Kidney epithelial cell (primary cell): ENCODE measurements around the gene KAT2A. TPM values are rescaled to one million over a fixed set of nuclear protein-coding genes. Genes with fewer than 3 reads are reported as not detected.
"Not testable (repeated sequence)": the region's sequence is repeated elsewhere in the genome, so short reads cannot be mapped to it uniquely, and the experiment has no call there.

ENCODE experiments used
- DNase-seq: peaks from one replicate; pipeline ENCODE4 v3.0.0-alpha.2; 2010; ENCODE audit warnings: low read depth
- H3K27me3 ChIP-seq: 2 replicates; pipeline ENCODE4 v1.6.0; 2011; ENCODE audit warnings: low read length; ENCODE audit not compliant: control insufficient read depth, insufficient read depth
- H3K36me3 ChIP-seq: 2 replicates; pipeline ENCODE4 v1.5.1; 2011; ENCODE audit warnings: low read length; ENCODE audit not compliant: control insufficient read depth, insufficient read depth
- H3K4me3 ChIP-seq: 2 replicates; pipeline ENCODE4 v1.5.1; 2011; ENCODE audit warnings: low read depth, mild to moderate bottlenecking, control low read depth, low read length
- total RNA-seq: library from RNA; depleted of rRNA; stranded (reverse); fragments of >200 nt; gene quantifications from 2 replicates; pipeline ENCODE4 v1.2.3, GENCODE V29; 2015
- TF ChIP-seq, protein P1 (sequence below): IDR thresholded peaks from 2 replicates; pipeline ENCODE4 v1.5.1; 2011; ENCODE audit warnings: mild to moderate bottlenecking, moderate library complexity, low read length, control low read depth, inconsistent platforms; ENCODE audit not compliant: insufficient read depth, poor library complexity, severe bottlenecking

Gene KAT2A
- total RNA-seq, 1 donor from 2014 or later: 22.2 TPM

DNA sequence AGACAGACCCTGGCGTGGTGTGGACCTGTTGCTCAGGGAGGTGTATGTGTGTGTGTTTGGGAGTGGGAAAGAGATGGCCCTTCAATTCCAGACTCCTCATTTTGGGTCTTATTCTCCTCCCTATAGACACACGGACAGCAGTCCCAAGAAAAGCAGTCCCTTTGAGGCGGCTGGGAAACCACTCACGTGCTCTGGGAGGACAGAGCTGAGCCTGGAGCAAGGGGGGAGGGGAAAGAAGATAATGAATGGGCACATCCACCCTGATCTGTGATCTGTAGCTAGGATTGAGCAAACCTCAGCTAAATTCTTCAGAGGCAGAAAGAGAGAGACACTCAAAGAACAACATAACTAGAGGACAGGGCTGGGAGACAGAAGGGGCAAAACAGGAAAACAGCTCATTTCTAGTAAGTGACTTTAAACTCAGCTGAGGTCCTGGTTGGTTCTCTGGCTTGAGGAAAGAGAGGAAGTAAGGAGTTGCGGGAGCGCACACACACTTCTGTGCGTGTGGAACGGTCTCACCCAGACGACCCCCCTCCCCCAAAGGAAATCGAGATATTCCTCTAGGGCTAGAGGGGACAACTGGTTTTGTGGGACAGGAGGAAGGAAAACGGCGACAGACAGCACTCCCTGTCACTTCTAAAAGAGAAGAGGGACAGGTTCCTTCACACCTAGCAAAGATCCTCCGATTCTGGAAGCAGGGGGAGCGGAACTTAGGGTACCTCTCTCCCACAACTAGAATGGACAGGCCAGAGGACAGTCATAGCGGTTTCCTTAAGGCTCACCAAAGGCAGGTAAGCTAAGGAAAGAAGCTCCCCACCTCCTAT lies 33.0 kb upstream of the KAT2A start:
- Histone ChIP-seq H3K36me3 (no peaks in the 10 kb centered on the region), H3K4me3 (peak overlapping the region; percentile 100), H3K27me3 (no peaks in the 10 kb centered on the region)
- no peak for DNase-seq
- TF ChIP-seq, protein P1, sequence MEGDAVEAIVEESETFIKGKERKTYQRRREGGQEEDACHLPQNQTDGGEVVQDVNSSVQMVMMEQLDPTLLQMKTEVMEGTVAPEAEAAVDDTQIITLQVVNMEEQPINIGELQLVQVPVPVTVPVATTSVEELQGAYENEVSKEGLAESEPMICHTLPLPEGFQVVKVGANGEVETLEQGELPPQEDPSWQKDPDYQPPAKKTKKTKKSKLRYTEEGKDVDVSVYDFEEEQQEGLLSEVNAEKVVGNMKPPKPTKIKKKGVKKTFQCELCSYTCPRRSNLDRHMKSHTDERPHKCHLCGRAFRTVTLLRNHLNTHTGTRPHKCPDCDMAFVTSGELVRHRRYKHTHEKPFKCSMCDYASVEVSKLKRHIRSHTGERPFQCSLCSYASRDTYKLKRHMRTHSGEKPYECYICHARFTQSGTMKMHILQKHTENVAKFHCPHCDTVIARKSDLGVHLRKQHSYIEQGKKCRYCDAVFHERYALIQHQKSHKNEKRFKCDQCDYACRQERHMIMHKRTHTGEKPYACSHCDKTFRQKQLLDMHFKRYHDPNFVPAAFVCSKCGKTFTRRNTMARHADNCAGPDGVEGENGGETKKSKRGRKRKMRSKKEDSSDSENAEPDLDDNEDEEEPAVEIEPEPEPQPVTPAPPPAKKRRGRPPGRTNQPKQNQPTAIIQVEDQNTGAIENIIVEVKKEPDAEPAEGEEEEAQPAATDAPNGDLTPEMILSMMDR: no peak

DNA sequence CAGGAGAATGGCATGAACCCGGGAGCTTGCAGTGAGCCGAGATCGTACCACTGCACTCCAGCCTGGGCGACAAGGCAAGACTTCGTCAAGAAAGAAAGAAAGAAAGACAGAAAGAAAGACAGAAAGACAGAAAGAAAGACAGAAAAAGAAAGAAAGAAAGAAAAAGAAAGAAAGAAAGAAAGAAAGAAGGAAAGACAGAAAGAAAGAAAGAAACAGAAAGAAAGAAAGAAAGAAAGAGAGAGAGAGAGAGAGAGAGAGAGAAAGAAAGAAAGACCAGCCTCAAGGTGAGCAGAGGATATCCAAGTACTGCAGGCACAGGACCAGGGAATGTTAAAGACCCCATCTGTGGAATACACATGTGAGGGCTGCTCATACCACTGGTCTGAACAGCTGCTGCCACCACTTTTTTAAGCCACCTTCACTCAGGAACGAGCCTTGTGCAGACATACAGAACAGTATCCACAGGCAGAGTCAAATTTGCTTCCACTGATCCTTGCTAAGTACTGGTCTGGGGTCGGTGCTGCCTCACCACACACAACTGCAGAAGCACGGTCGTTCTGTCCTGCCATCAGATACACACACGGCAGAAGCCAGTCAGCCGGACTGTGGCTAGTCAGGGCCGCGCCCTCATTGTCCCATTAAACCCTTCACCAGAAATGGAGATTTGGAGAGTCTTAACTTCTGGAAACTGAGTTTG lies 25.9 kb upstream of the KAT2A start:
- H3K36me3 ChIP-seq: no peaks in the 10 kb centered on the region
- H3K27me3 ChIP-seq: no peaks in the 10 kb centered on the region
- DNase-seq: no peak
- H3K4me3 ChIP-seq: no peak overlapping the region
- TF ChIP-seq, protein P1: no peak

- DNase-seq, H3K4me3 ChIP-seq, H3K36me3 ChIP-seq, H3K27me3 ChIP-seq: not testable (repeated sequence)
Measured at GRCh38 chr17:42143138-42143537, 22.0 kb upstream of the KAT2A start.

DNA sequence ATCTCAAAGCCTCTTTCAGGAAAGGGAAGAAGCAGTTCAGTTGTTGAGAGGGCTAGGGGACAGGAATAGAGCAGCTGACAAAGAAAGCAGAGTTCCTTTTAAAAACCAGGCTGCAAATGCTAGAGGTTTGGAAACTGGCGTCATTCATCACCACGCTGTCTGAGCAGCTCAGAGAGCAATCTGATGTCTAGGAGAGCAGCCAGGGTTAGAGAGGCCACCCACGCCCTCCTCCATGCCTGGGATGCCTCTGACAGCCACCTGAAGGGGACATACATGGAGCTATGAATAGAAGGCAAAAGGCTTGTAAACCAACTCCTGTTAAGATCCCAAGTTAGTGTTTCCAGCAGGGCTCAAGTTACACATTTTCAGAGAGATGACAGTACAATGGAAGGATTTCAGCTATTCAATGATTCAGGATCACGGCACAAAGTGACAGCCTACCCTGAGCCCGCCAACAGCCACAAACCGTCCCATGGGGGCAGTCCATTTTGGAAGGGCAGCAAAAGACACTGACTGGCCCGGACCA lies 21.3 kb upstream of the KAT2A start:
- Histone ChIP-seq H3K4me3 (no peak overlapping the region), H3K27me3 (no peaks in the 10 kb centered on the region), H3K36me3 (no peaks in the 10 kb centered on the region)
- DNase-seq: no peak
- TF ChIP-seq, protein P1: no peak

- TF ChIP-seq, protein P1: no peak
- Histone ChIP-seq H3K36me3 (no peaks in the 10 kb centered on the region), H3K27me3 (no peaks in the 10 kb centered on the region)
Measured at GRCh38 chr17:42141382-42141781, 20.2 kb upstream of the KAT2A start.

GRCh38 chr17:42140690-42141089 lies 19.5 kb upstream of the KAT2A start:
- H3K27me3 ChIP-seq, DNase-seq, H3K36me3 ChIP-seq, H3K4me3 ChIP-seq: not testable (repeated sequence)

More at GRCh38 chr17:42141382-42141781, 20.2 kb upstream of the KAT2A start:
- no peak for DNase-seq
- no peak overlapping the region for H3K4me3 ChIP-seq
